ENCODE measurements around the gene SNCB.

- TF ChIP-seq CTCF (IDR thresholded peaks at IDR 0.05) (no peak), POLR2A (IDR thresholded peaks at IDR 0.05) (no peak)
These were observed 19.9 kb downstream of the SNCB start for GRCh38 chr5:176610435-176610773.

Data from ovary (tissue), 3 donors.